ENCODE results near the gene ENO4. TPM values are rescaled to one million over a fixed set of nuclear protein-coding genes. Genes with fewer than 3 reads are reported as not detected.

Gene ENO4
- total and polyA plus RNA-seq, 9 of the 15 experiments (the other 6 are each of a cell fraction or from before 2014, with no cell fraction given): 0.07 TPM; not detected in 8

- no peak for ATAC-seq
- Histone ChIP-seq H4K20me1 (replicated peaks; ENCODE audit: control insufficient read depth, insufficient read depth, low read length) (no peaks in the 10 kb centered on the region; the same call in 1 of the 2 replicates), H3K4me3 (no peak overlapping the region), H2AFZ (ENCODE audit: low read depth, low read length) (no peak overlapping the region), H3K9me3 (replicated peaks; ENCODE audit: control insufficient read depth, insufficient read depth, low read depth, low read length) (no peaks in the 10 kb centered on the region), H3K9ac (ENCODE audit: insufficient read depth in 1 of 2, low read depth in 2 of 2, low read length in 2 of 2) (no peak overlapping the region), H3K27me3 (ENCODE audit: control insufficient read depth in 2 of 2, insufficient read depth in 2 of 2, low read length in 2 of 2) (peaks cover 6 to 23% of the 10 kb centered on the region in 2 experiments; a peak in 4 of 5 replicates), H3K36me3 (ENCODE audit: control insufficient read depth, insufficient read depth, low read length) (no peaks in the 10 kb centered on the region), H3K9me1 (ENCODE audit: control insufficient read depth, insufficient read depth, low read length) (no peaks in the 10 kb centered on the region), H3K4me1 (replicated peaks in 1 of 2; ENCODE audit: control insufficient read depth in 2 of 2, insufficient read depth in 2 of 2, low read length in 2 of 2) (no peaks in the 10 kb centered on the region), H3K27ac (ENCODE audit: extremely low read depth, low read depth, low read length) (no peak overlapping the region), H3K79me2 (ENCODE audit: control insufficient read depth, insufficient read depth, low read length) (no peaks in the 10 kb centered on the region), H3K4me2 (ENCODE audit: insufficient read depth, low read length) (no peak overlapping the region)
- no TSS peak for BruUV-seq (replicated peaks)
- FAIRE-seq: no peak
- ChIA-PET POLR2A (no interaction called here), CTCF (ENCODE audit: low intra/inter-chr PET ratio) (interaction anchor here (2.8 kb wide), 1 partner anchor 337 kb away, joined by 11 read pairs; no protein-coding TSS in a partner anchor)
- no peak for DNase-seq (ENCODE audit: extremely low read depth in 1 of 4, low spot score in 3 of 4)
- in situ Hi-C loops (cut with MboI) (no loop called here), intact Hi-C loops (cut with micrococcal nuclease) (loop anchor here (5.0 kb wide), 1 partner anchor 234 kb away; no protein-coding TSS in a partner anchor)
- WGBS (ENCODE audit: insufficient coverage, low coverage, missing lambda C conversion rate): 5% methylated on average over 2 of the region's 5 CpGs
- no peak for TF ChIP-seq TFAM (CRISPR knock-in tag; conservative IDR thresholded peaks at IDR 0.05)
- TF ChIP-seq TAF7 (tag; IDR thresholded peaks at IDR 0.05): no peak
- TF ChIP-seq MED1 (CRISPR knock-in tag; IDR thresholded peaks at IDR 0.05; ENCODE audit: borderline replicate concordance): no peak
- no peak for TF ChIP-seq ZNF584 (CRISPR knock-in tag; IDR thresholded peaks at IDR 0.05; ENCODE audit: low read depth)
- no peak for TF ChIP-seq ZNF407 (IDR thresholded peaks at IDR 0.05; ENCODE audit: low read depth)
- TF ChIP-seq NFIC (IDR thresholded peaks at IDR 0.05): no peak
These were observed 11.1 kb upstream of the ENO4 start for GRCh38 chr10:116838143-116838725.
